ENCODE measurements around the gene LAMTOR4. TPM values are rescaled to one million over a fixed set of nuclear protein-coding genes. Genes with fewer than 3 reads are reported as not detected.
"Not testable (repeated sequence)": the region's sequence is repeated elsewhere in the genome, so short reads cannot be mapped to it uniquely, and the experiment has no call there.

The LAMTOR4 gene
- total RNA-seq, 1 donor from 2014 or later, result 208 TPM

GRCh38 chr7:100195222-100195621, 46.5 kb downstream of the LAMTOR4 start:
- Histone ChIP-seq H3K27me3 (ENCODE audit: control insufficient read depth, insufficient read depth, low read length) (peaks cover 2% of the 10 kb centered on the region), H3K36me3 (ENCODE audit: control insufficient read depth, insufficient read depth, low read length) (no peaks in the 10 kb centered on the region), H3K4me3 (ENCODE audit: low read depth, low read length) (no peak overlapping the region)
- no peak for TF ChIP-seq CTCF (IDR thresholded peaks at IDR 0.05; ENCODE audit: insufficient read depth, low read length, poor library complexity, severe bottlenecking)
- DNase-seq (ENCODE audit: low read depth), result no peak

DNA sequence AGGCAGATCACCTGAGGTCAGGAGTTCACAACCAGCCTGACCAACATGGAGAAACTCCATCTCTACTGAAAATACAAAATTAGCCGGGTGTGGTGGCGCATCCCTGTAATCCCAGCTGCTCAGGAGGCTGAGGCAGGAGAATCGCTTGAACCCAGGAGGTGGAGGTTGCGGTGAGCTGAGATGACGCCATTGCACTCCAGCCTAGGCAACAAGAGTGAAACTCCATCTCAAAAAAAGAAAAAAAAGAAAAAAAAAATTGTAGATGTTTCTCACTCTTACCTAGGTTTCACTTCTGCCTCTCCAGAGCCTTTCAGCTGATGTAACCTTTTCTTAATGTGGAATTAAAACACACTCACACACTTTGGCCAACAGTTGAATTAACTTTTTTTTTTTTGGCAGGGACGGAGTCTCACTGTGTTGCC, 47.2 kb downstream of the LAMTOR4 start:
- H3K27me3 ChIP-seq (ENCODE audit: control insufficient read depth, insufficient read depth, low read length); DNase-seq (ENCODE audit: low read depth); H3K4me3 ChIP-seq (ENCODE audit: low read depth, low read length); H3K36me3 ChIP-seq (ENCODE audit: control insufficient read depth, insufficient read depth, low read length): not testable (repeated sequence)

DNA sequence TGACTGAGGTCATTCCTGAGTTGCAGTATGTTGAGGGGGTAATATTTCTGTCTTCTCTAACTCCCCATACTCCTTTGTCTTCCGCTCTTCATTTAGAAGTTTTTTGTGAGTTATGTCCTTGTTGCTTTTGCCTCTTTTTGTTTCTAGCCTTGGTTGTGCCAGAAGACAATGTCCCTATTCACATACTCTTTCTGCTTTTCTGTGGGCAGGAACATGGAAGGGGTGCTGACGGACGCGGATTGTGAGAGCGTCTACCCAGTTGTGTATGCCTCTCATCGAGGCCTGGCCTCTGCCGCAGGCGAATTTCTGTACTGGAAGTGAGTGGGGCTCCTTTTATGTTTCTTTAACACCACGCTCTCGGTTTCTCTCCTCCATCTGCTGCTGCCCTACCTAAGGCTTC, 49.5 kb downstream of the LAMTOR4 start:
- TF ChIP-seq CTCF (IDR thresholded peaks at IDR 0.05; ENCODE audit: insufficient read depth, low read length, poor library complexity, severe bottlenecking), result no peak
- Histone ChIP-seq H3K4me3 (ENCODE audit: low read depth, low read length) (no peak overlapping the region), H3K27me3 (ENCODE audit: control insufficient read depth, insufficient read depth, low read length) (peaks cover 19% of the 10 kb centered on the region), H3K36me3 (ENCODE audit: control insufficient read depth, insufficient read depth, low read length) (no peaks in the 10 kb centered on the region)
- DNase-seq (ENCODE audit: low read depth), result no peak

- no peak for TF ChIP-seq CTCF (IDR thresholded peaks at IDR 0.05; ENCODE audit: insufficient read depth, low read length, poor library complexity, severe bottlenecking)
- H3K4me3 ChIP-seq (ENCODE audit: low read depth, low read length), result no peak overlapping the region
- DNase-seq (ENCODE audit: low read depth), result no peak
- no peaks in the 10 kb centered on the region for H3K36me3 ChIP-seq (ENCODE audit: control insufficient read depth, insufficient read depth, low read length)
- H3K27me3 ChIP-seq (ENCODE audit: control insufficient read depth, insufficient read depth, low read length), result peaks cover 22% of the 10 kb centered on the region
Observed at GRCh38 chr7:100200693-100201092, 52.0 kb downstream of the LAMTOR4 start.

Other genes with a start within 250 kb of the LAMTOR4 start
- gene TRIM4, start 229.4 kb upstream of the LAMTOR4 start, total RNA-seq, result 32.6 and 36.0 TPM in 2 replicates
- gene GJC3, start 219.3 kb upstream of the LAMTOR4 start, total RNA-seq, result not detected in 2 replicates
- 0.75 TPM in 1 of 2 replicates, not detected in the other for gene AZGP1, start 172.9 kb upstream of the LAMTOR4 start, total RNA-seq
- 32.5 and 40.3 TPM in 2 replicates for gene ZKSCAN1, start 133.3 kb upstream of the LAMTOR4 start, total RNA-seq
- gene ZSCAN21, start 99.1 kb upstream of the LAMTOR4 start, total RNA-seq, result 14.8 and 21.7 TPM in 2 replicates
- 39.9 and 44.9 TPM in 2 replicates for gene ZNF3, start 67.2 kb upstream of the LAMTOR4 start, total RNA-seq
- 43.3 and 45.2 TPM in 2 replicates for gene COPS6, start 59.9 kb upstream of the LAMTOR4 start, total RNA-seq
- gene MCM7, start 47.5 kb upstream of the LAMTOR4 start, total RNA-seq, result 96.9 and 101 TPM in 2 replicates
- gene AP4M1, start 47.3 kb upstream of the LAMTOR4 start, total RNA-seq, result 23.6 and 29.4 TPM in 2 replicates
- gene TAF6, start 29.6 kb upstream of the LAMTOR4 start, total RNA-seq, result 69.0 and 80.5 TPM in 2 replicates
- 10.1 TPM in 2 replicates for gene CNPY4, start 29.3 kb upstream of the LAMTOR4 start, total RNA-seq
- 2.3 and 3.5 TPM in 2 replicates for gene MBLAC1, start 22.0 kb upstream of the LAMTOR4 start, total RNA-seq
- 10.4 and 23.1 TPM in 2 replicates for gene TRAPPC14, start 9.8 kb downstream of the LAMTOR4 start, total RNA-seq
- gene GAL3ST4, start 19.7 kb downstream of the LAMTOR4 start, total RNA-seq, result 1.5 and 2.1 TPM in 2 replicates
- gene GPC2, start 28.5 kb downstream of the LAMTOR4 start, total RNA-seq, result 13.6 and 14.7 TPM in 2 replicates
- 1.1 and 2.1 TPM in 2 replicates for gene STAG3, start 29.0 kb downstream of the LAMTOR4 start, total RNA-seq
- not detected in 2 replicates for gene PVRIG, start 71.0 kb downstream of the LAMTOR4 start, total RNA-seq
- not detected in 2 replicates for gene SPDYE3, start 158.8 kb downstream of the LAMTOR4 start, total RNA-seq
- gene PILRB, start 209.2 kb downstream of the LAMTOR4 start, total RNA-seq, result 19.3 and 20.8 TPM in 2 replicates
- gene PILRA, start 224.6 kb downstream of the LAMTOR4 start, total RNA-seq, result 0.68 TPM in 1 of 2 replicates, not detected in the other

Data from kidney epithelial cell (primary cell).